SH-SY5Y (cell line): ENCODE measurements around the gene CPO.

ENCODE experiments used
- GATA2 ChIP-seq: IDR thresholded peaks from 2 replicates; pipeline ENCODE4 v1.6.1; 2011; ENCODE audit warnings: mild to moderate bottlenecking, low read depth, low read length
- GATA3 ChIP-seq: IDR thresholded peaks from 2 replicates; pipeline ENCODE4 v1.6.1; 2011; ENCODE audit warnings: low read depth, mild to moderate bottlenecking, low read length, moderate library complexity

The CPO gene

DNA sequence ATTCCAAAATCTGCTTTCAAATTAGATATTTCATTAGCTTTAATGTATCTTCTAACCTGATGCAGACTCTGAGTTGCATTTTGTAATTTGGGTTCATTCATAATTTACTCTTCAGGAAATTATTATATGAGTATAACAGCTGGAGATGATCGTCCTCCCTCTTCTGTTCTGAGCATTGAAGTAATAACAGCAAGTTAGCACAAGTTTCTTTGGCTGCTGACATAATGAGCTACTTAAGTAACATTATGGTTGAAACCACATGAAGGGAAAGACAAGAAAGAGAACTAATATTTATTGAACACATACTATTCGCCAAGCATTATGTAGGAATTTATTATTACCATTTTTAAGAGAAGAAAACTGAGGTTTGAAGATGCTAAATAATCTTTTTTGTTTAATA is 75.1 kb downstream of the CPO start:
- TF ChIP-seq GATA2: no peak
- TF ChIP-seq GATA3: no peak

DNA sequence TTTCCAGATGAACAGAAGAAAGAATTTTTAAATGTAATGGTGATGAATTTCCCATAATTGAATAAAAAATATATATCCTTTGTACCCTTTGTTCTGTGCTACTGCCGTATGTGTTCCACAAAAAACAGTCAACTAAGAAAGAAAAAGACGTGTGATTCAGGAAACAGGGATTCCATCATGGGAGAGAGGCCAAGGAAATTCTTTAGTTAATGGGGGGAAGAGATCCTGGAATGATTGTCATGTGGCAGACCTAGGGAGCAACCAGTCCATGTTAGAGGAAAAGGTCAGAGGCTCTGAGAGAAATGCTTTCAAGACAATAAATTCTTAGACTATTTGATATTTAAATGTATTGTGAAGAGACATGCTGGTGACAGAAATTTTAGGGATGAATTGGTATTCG is 76.6 kb downstream of the CPO start:
- TF ChIP-seq GATA2: no peak
- no peak for TF ChIP-seq GATA3
